Natural killer cell treated with Interleukin-12 subunit alpha and Interleukin-12 subunit beta and Interleukin-15 and Interleukin-18, amount 100 ng/mL, for 72 hours (primary cell): Measurements from ENCODE around the gene CCDC137. TPM values are rescaled to one million over a fixed set of nuclear protein-coding genes. Genes with fewer than 3 reads are reported as not detected.

Experiments
- ATAC-seq, 2 donors: fragments of 150-1000 bp; cut with Tn5 transposase in 1 of 2; sonication (Bioruptor Pico), chemical (Tn5 transposase) in 1 of 2; 2 replicates each; pipeline ENCODE4 v1.10.0; 2021
- DNase-seq: peaks from one replicate; pipeline ENCODE4 v3.0.0; 2022; ENCODE audit warnings: low spot score
- H3K27ac Mint-ChIP-seq, 2 donors: 1 replicate in 1 of 2; 2 replicates in 1 of 2; pipeline ENCODE4 v1.8.0; 2022; ENCODE audit warnings: mixed read lengths in 2 of 2, mild to moderate bottlenecking in 1 of 2, moderate library complexity in 1 of 2
- H3K27me3 Mint-ChIP-seq, 2 donors: 1 replicate in 1 of 2; 2 replicates in 1 of 2; pipeline ENCODE4 v1.8.0; 2022; ENCODE audit warnings: mixed read lengths in 2 of 2
- H3K36me3 Mint-ChIP-seq: one replicate; pipeline ENCODE4 v1.8.0; 2022; ENCODE audit warnings: mixed read lengths
- H3K4me1 Mint-ChIP-seq, 2 donors: 1 replicate in 1 of 2; 2 replicates in 1 of 2; pipeline ENCODE4 v1.8.0; 2022; ENCODE audit warnings: low read depth in 2 of 2, mixed read lengths in 2 of 2, mild to moderate bottlenecking in 1 of 2
- H3K4me3 Mint-ChIP-seq: one replicate; pipeline ENCODE4 v1.8.0; 2022; ENCODE audit warnings: mixed read lengths
- H3K9me3 Mint-ChIP-seq: 2 replicates; pipeline ENCODE4 v1.8.0; 2022; ENCODE audit warnings: mixed read lengths
- total RNA-seq, 2 donors: library from RNA; stranded (reverse); gene quantifications; one replicate each; pipeline ENCODE4 v1.2.3, GENCODE V29; 2022

Gene CCDC137
- total RNA-seq, 2 donors from 2014 or later, result 38.0 to 90.1 TPM

DNA sequence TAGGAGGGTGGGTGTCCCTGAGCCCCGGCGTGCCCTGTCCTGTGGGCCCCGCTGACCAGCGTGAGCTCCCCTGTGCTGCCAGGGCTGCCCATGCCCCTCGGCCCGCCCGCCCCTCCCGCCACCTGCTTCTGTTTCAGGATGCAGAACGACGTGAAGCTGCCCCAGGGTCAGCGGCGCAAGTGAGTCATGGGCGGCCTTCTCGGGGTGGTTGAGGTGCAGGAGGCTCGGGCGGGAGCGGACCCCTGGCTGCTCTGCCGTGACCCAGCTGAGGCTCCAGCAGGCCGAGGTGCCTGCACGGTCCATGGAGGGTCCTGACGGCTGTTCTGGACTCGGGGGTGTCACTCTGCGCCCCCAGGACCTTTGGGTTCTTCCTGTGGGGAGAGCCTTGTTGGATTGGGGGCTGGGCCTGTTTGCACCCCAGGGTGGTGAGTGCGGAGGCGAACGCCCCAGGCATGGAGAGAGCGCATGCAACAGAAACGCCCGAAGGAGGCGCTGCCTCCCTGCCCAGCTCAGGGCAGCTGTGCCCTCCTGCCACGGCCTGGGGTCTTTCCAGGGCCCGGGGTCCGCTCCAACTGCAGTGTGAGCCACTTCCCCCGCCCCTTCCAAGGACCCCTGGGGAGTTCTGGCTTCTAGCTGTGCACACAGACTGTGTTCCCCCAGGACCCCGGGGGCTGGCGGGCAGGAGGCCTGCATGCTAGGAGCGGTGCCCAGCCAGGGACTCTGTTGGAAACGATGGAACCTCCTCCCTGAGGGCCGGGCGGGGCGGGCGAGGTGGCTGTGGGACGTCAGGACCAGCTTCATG, 49.5 kb downstream of the CCDC137 start:
- Mint-ChIP-seq H3K4me3 (no peak overlapping the region), H3K4me1 (peaks cover 3 to 4% of the 10 kb centered on the region in 2 donors), H3K9me3 (no peaks in the 10 kb centered on the region), H3K27ac (no peak overlapping the region), H3K27me3 (no peaks in the 10 kb centered on the region), H3K36me3 (no peaks in the 10 kb centered on the region)
- ATAC-seq, result no peak
- no peak for DNase-seq

- Mint-ChIP-seq H3K27me3 (no peaks in the 10 kb centered on the region), H3K4me3 (no peak overlapping the region), H3K27ac (no peak overlapping the region), H3K4me1 (peaks cover 3 to 4% of the 10 kb centered on the region in 2 donors), H3K9me3 (no peaks in the 10 kb centered on the region), H3K36me3 (no peaks in the 10 kb centered on the region)
- DNase-seq, result no peak
- ATAC-seq, result no peak
These were observed 50.1 kb downstream of the CCDC137 start for GRCh38 chr17:81716674-81716996.

DNA sequence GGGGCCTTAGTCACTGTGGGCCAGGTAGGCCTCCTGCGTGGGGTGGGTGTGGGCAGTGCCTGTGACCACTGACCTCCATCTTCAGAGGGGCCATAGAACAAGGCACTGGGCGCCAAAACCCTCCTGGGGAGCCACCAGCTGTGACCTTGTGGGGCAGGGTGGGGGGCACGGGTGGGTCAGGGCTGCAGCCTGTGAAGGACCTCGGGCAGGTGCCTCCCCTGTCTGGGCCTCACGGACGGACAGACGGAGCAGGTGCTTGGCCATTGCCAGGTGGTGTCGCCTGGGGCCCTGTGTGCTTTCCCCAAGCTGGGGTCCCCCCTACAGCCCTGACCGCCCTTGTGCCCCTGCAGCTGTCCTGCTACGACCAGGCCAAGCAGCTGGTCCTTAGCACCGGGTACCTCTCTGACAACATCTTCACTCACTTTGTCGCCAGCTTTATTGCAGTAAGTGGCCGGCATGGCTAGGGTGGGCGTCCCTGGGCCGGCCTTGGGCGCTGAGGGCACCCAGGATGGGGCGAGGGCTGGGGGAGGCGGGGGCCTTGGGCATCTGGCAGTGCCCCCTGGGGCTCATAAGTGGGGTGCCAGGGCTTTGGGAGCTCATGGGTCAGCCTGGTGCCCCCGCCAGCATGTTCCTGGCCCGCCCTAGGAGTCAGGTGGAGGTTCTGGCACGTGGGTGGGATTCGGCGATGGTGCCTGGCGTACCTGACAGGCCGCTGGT, 50.7 kb downstream of the CCDC137 start:
- no peaks in the 10 kb centered on the region for H3K9me3 Mint-ChIP-seq
- H3K4me1 Mint-ChIP-seq, result peaks cover 3 to 4% of the 10 kb centered on the region in 2 donors
- DNase-seq, result no peak
- no peaks in the 10 kb centered on the region for H3K36me3 Mint-ChIP-seq
- no peaks in the 10 kb centered on the region for H3K27me3 Mint-ChIP-seq
- ATAC-seq, result no peak
- H3K27ac Mint-ChIP-seq, result no peak overlapping the region
- H3K4me3 Mint-ChIP-seq, result no peak overlapping the region

- Mint-ChIP-seq H3K27ac (no peak overlapping the region), H3K4me1 (peaks cover 2 to 3% of the 10 kb centered on the region in 2 donors), H3K9me3 (no peaks in the 10 kb centered on the region), H3K36me3 (no peaks in the 10 kb centered on the region), H3K27me3 (no peaks in the 10 kb centered on the region), H3K4me3 (no peak overlapping the region)
- no peak for ATAC-seq
- DNase-seq, result no peak
These were observed 51.2 kb downstream of the CCDC137 start for GRCh38 chr17:81717766-81718089.

DNA sequence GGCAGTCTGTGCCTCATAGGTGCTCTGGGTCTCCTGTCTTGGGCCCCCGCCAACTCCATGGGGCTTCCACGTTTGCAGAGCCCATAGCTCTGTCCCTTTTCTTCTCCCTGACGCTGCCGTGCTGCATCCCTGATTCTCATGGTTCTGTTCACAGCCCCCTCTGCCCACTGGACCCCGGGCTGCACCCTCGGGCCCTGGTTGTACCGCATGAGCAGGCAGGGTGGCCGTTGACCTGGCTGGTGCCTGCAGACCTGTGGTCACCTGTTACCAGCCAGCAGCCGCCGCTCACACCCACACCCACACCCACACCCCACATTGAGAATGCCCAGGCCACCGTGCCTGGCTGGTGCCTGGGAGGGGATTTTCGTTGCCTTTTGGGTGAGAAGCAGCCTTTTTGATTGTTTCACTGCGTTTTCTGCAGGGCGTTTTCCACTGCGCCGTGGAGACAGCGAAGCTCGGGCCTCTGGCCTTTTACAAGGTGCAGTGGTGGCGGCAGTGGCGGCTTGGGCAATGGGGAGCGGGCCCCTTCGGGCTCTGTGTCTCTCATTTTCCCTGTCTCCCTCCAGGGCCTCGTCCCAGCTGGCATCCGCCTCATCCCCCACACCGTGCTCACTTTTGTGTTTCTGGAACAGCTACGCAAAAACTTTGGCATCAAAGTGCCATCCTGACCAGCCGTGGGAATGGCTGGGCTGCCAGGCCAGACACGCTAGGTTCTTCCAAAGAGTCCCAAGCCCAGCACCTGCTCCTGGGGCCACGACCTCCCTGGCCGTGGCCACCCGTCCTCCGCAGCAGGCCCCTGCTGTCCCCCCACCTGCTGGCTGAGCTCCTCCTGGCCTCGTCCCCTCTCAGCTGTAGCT, 53.1 kb downstream of the CCDC137 start:
- no peaks in the 10 kb centered on the region for H3K9me3 Mint-ChIP-seq
- H3K36me3 Mint-ChIP-seq, result no peaks in the 10 kb centered on the region
- peaks cover 7 to 8% of the 10 kb centered on the region in 2 donors for H3K27me3 Mint-ChIP-seq
- ATAC-seq, result no peak
- H3K27ac Mint-ChIP-seq, result no peak overlapping the region
- no peak for DNase-seq
- no peaks in the 10 kb centered on the region for H3K4me1 Mint-ChIP-seq
- H3K4me3 Mint-ChIP-seq, result no peak overlapping the region

GRCh38 chr17:81720267-81721071, 53.9 kb downstream of the CCDC137 start:
- DNase-seq (no peak), ATAC-seq (no peak)
- H3K36me3 Mint-ChIP-seq, result no peaks in the 10 kb centered on the region
- no peaks in the 10 kb centered on the region for H3K9me3 Mint-ChIP-seq
- H3K27ac Mint-ChIP-seq, result no peak overlapping the region
- H3K27me3 Mint-ChIP-seq, result peaks cover 7 to 8% of the 10 kb centered on the region in 2 donors
- no peaks in the 10 kb centered on the region for H3K4me1 Mint-ChIP-seq
- no peak overlapping the region for H3K4me3 Mint-ChIP-seq

GRCh38 chr17:81722184-81723120, 55.9 kb downstream of the CCDC137 start:
- DNase-seq (no peak), ATAC-seq (peak in 1 of 2 donors; percentile 39)
- Mint-ChIP-seq H3K27ac (no peak overlapping the region), H3K4me1 (no peaks in the 10 kb centered on the region), H3K36me3 (no peaks in the 10 kb centered on the region), H3K4me3 (no peak overlapping the region), H3K27me3 (peaks cover 7 to 10% of the 10 kb centered on the region in 2 donors), H3K9me3 (no peaks in the 10 kb centered on the region)

Other genes starting within 250 kb of the CCDC137 start
- gene ACTG1, start 153.9 kb upstream of the CCDC137 start, total RNA-seq, result 1,000 to 10,000 TPM; 4,962 to 5,145 TPM
- gene FSCN2, start 138.4 kb upstream of the CCDC137 start, total RNA-seq, result under 1 TPM; 0.21 to 0.64 TPM
- gene FAAP100, start 114.4 kb upstream of the CCDC137 start, total RNA-seq, result 10 to 100 TPM; 35.5 to 76.6 TPM
- 100 to 1,000 TPM; 161 to 174 TPM for gene NPLOC4, start 29.6 kb upstream of the CCDC137 start, total RNA-seq
- under 1 TPM in 1 of 2 donors, not detected in 1; 0.50 TPM for gene TSPAN10, start 29.5 kb upstream of the CCDC137 start, total RNA-seq
- gene PDE6G, start 10.2 kb upstream of the CCDC137 start, total RNA-seq, result 1 to 10 TPM; 4.8 to 8.9 TPM
- 10 to 100 TPM; 35.2 to 45.6 TPM for gene OXLD1, start 132 bp upstream of the CCDC137 start, total RNA-seq
- gene ARL16, start 17.1 kb downstream of the CCDC137 start, total RNA-seq, result 10 to 100 TPM; 35.5 to 54.7 TPM
- 100 to 1,000 TPM; 140 to 220 TPM for gene HGS, start 17.3 kb downstream of the CCDC137 start, total RNA-seq
- gene MRPL12, start 36.6 kb downstream of the CCDC137 start, total RNA-seq, result 100 to 1,000 TPM in 1 of 2 donors, 10 to 100 TPM in 1; 98.7 to 226 TPM
- gene SLC25A10, start 45.5 kb downstream of the CCDC137 start, total RNA-seq, result 10 to 100 TPM; 17.5 to 36.3 TPM
- gene GCGR, start 137.4 kb downstream of the CCDC137 start, total RNA-seq, result not detected
- 100 to 1,000 TPM in 1 of 2 donors, 10 to 100 TPM in 1; 83.9 to 104 TPM for gene MCRIP1, start 166.6 kb downstream of the CCDC137 start, total RNA-seq
- gene PPP1R27, start 168.3 kb downstream of the CCDC137 start, total RNA-seq, result not detected
- gene P4HB, start 193.8 kb downstream of the CCDC137 start, total RNA-seq, result 100 to 1,000 TPM; 691 to 774 TPM
- 100 to 1,000 TPM; 874 to 929 TPM for gene ARHGDIA, start 204.6 kb downstream of the CCDC137 start, total RNA-seq
- 100 to 1,000 TPM; 159 to 302 TPM for gene ALYREF, start 224.8 kb downstream of the CCDC137 start, total RNA-seq
- 100 to 1,000 TPM in 1 of 2 donors, 10 to 100 TPM in 1; 81.3 to 112 TPM for gene ANAPC11, start 225.0 kb downstream of the CCDC137 start, total RNA-seq
- under 1 TPM; 0.17 to 0.50 TPM for gene NPB, start 235.5 kb downstream of the CCDC137 start, total RNA-seq
- gene PCYT2, start 244.7 kb downstream of the CCDC137 start, total RNA-seq, result 10 to 100 TPM; 30.4 to 36.5 TPM